Parathyroid adenoma (tissue), 2 donors: ENCODE data around the gene FAM219B.
"Not testable (repeated sequence)": the region's sequence is repeated elsewhere in the genome, so short reads cannot be mapped to it uniquely, and the experiment has no call there.

Experiments used
- H2AFZ ChIP-seq: fragments of 300-600 bp; sonication (generic); one replicate; pipeline ENCODE4 v1.7.0; 2017; ENCODE audit warnings: antibody characterized with exemption, mild to moderate bottlenecking
- H3K27ac ChIP-seq: fragments of 300-600 bp; sonication (generic); one replicate; pipeline ENCODE4 v1.7.0; 2017
- H3K27me3 ChIP-seq: fragments of 300-600 bp; sonication (generic); one replicate; pipeline ENCODE4 v1.7.0; 2017; ENCODE audit warnings: low read length; ENCODE audit not compliant: control insufficient read depth, insufficient read depth
- H3K36me3 ChIP-seq: fragments of 300-600 bp; sonication (generic); one replicate; pipeline ENCODE4 v1.7.0; 2017; ENCODE audit warnings: low read length; ENCODE audit not compliant: control insufficient read depth, insufficient read depth
- H3K4me1 ChIP-seq: fragments of 300-600 bp; sonication (generic); one replicate; pipeline ENCODE4 v1.7.0; 2017; ENCODE audit warnings: control low read depth
- H3K4me2 ChIP-seq: fragments of 300-600 bp; sonication (generic); one replicate; pipeline ENCODE4 v1.7.0; 2017; ENCODE audit warnings: low read length
- H3K4me3 ChIP-seq: fragments of 300-600 bp; sonication (generic); one replicate; pipeline ENCODE4 v1.7.0; 2017; ENCODE audit warnings: low read depth, low read length
- H3K79me2 ChIP-seq: fragments of 300-600 bp; sonication (generic); one replicate; pipeline ENCODE4 v1.7.0; 2017; ENCODE audit warnings: control low read depth
- H3K9ac ChIP-seq: fragments of 300-600 bp; sonication (generic); one replicate; pipeline ENCODE4 v1.7.0; 2017; ENCODE audit warnings: mild to moderate bottlenecking
- H3K9me3 ChIP-seq: fragments of 300-600 bp; sonication (generic); one replicate; pipeline ENCODE4 v1.7.0; 2017; ENCODE audit warnings: low read length; ENCODE audit not compliant: control insufficient read depth
- TF ChIP-seq, protein P1 (sequence below): fragments of 300-600 bp; sonication (generic); IDR thresholded peaks from one replicate; pipeline ENCODE4 v1.7.0; 2017; ENCODE audit warnings: antibody characterized with exemption, mild to moderate bottlenecking
- donor health status: primary hyperparathyroidism.

Gene FAM219B

DNA sequence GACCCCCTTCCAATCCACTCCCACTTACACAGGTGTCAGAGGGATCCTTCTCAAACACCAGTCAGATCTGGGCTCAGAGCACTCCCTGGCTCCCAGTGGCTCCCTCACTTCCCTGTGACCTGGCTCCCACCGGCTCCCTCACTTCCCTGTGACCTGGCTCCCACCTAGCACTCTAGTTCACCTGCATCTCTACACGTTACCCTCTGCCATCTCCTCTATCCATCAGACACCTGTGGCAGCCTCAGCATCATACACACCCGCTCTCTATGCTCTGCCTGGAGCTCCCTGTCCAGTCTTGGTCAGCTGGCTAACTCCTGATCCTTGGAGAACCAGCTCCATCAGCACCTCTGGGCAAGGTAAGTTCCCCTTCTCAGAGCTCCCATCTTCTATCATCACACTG is 44.4 kb upstream of the FAM219B start:
- Histone ChIP-seq H3K9me3 (no peaks in the 10 kb centered on the region), H3K4me1 (peaks cover 9% of the 10 kb centered on the region), H3K4me3 (no peak overlapping the region), H3K27me3 (no peaks in the 10 kb centered on the region), H2AFZ (no peak overlapping the region), H3K9ac (no peak overlapping the region), H3K36me3 (no peaks in the 10 kb centered on the region), H3K79me2 (no peaks in the 10 kb centered on the region), H3K4me2 (no peak overlapping the region), H3K27ac (no peak overlapping the region)
- TF ChIP-seq, protein P1, sequence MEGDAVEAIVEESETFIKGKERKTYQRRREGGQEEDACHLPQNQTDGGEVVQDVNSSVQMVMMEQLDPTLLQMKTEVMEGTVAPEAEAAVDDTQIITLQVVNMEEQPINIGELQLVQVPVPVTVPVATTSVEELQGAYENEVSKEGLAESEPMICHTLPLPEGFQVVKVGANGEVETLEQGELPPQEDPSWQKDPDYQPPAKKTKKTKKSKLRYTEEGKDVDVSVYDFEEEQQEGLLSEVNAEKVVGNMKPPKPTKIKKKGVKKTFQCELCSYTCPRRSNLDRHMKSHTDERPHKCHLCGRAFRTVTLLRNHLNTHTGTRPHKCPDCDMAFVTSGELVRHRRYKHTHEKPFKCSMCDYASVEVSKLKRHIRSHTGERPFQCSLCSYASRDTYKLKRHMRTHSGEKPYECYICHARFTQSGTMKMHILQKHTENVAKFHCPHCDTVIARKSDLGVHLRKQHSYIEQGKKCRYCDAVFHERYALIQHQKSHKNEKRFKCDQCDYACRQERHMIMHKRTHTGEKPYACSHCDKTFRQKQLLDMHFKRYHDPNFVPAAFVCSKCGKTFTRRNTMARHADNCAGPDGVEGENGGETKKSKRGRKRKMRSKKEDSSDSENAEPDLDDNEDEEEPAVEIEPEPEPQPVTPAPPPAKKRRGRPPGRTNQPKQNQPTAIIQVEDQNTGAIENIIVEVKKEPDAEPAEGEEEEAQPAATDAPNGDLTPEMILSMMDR = no peak

DNA sequence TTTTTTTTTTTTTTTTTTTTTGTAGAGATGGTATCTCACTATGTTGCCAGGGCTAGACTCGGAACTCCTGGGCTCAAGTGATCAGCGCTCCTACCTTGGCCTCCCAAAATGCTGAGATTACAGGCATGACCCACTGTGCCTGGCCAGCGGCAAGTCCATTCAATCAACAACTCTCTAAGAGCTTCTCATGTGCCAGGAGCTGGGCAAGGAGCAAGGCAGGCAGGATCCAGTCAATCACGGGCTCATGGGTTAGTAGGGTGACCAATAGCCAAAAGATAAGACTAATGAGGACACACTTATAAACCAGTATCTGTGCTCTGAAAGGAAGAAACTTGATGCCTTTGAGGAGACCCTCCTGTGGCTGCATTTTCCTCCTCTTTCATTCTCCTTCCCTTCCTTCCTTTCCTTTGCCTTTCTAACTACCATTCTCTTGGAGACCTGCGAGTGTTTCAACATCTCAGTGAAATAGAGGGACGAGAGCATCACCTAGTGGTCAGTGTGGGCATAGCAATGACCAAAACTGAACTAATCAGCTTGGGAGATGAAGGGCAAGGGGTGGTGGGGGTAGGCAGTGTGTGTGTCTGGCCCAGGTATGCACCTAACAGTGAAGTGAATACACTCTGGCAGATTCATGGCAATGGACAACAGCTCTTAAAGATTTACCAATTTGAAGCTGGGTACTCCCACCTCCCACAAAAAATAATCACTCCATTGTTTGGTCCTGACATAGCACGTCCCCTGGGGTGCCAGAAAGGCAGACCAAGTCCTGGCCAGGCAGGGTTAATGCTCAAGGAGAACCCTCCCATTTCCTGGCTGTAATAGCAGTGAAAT is 43.6 kb upstream of the FAM219B start:
- peak overlapping the region; percentile 17 for H3K4me3 ChIP-seq
- no peak overlapping the region for H3K27ac ChIP-seq
- H3K79me2 ChIP-seq = no peaks in the 10 kb centered on the region
- peaks cover 9% of the 10 kb centered on the region for H3K4me1 ChIP-seq
- TF ChIP-seq, protein P1 = peak; percentile 90
- no peaks in the 10 kb centered on the region for H3K9me3 ChIP-seq
- no peak overlapping the region for H2AFZ ChIP-seq
- H3K4me2 ChIP-seq = no peak overlapping the region
- H3K27me3 ChIP-seq = no peaks in the 10 kb centered on the region
- H3K9ac ChIP-seq = no peak overlapping the region
- H3K36me3 ChIP-seq = no peaks in the 10 kb centered on the region

DNA sequence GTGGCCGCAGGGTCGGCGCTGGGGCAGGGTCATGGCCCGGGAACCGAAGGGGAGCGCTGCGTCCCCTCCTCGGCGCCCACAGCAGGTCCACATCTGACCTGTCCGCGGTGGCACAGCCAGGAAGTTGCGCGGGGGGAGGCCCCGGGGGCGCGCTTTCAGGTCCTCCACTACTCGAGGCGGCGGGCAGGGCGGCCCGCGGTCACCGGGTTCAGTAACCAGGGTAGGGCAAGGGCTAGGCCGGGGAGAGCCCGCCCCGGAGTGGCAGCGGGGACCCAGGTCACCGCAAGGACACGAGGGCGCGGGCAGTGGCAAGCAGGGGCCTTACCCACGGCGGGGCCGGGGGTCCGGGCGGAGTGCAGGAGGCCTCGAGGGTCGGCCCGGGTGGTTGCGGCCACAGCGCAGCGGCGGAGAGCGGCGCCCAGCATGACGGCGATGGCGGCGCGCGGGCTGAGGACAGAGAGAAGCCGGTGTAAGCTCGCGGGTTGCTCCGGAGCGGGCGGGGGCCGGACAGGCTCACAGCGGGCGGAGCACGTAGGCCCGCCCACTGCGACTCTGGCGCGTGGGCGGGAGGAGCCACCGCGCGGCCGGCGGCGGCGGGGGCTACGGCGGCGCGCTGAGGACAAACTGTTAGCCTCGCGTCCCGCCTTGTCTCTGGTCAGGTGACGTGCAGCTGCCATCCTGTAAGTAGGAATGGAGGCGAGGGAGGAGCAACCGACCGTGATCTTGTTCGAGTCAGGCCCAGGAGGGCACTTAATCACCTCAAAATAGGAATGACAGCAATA is 31.1 kb upstream of the FAM219B start, which contains the start of gene COX5A:
Gene COX5A (minus strand): TSS at position 484 of the 782 bp plus-strand sequence. CDS start 59 bp downstream, at position 425.
- H3K27ac ChIP-seq = peak within 1 kb of the TSS; percentile 97
- TF ChIP-seq, protein P1 = no peak
- no peaks in the 10 kb centered on the region for H3K9me3 ChIP-seq
- no peaks in the 10 kb centered on the region for H3K4me1 ChIP-seq
- peak within 1 kb of the TSS; percentile 80 for H3K4me2 ChIP-seq
- peaks cover 15% of the 10 kb centered on the region for H3K79me2 ChIP-seq
- no peaks in the 10 kb centered on the region for H3K36me3 ChIP-seq
- H3K9ac ChIP-seq = peak within 1 kb of the TSS; percentile 67
- H3K4me3 ChIP-seq = peak within 1 kb of the TSS; percentile 97
- peak within 1 kb of the TSS; percentile 94 for H2AFZ ChIP-seq
- no peaks in the 10 kb centered on the region for H3K27me3 ChIP-seq

DNA sequence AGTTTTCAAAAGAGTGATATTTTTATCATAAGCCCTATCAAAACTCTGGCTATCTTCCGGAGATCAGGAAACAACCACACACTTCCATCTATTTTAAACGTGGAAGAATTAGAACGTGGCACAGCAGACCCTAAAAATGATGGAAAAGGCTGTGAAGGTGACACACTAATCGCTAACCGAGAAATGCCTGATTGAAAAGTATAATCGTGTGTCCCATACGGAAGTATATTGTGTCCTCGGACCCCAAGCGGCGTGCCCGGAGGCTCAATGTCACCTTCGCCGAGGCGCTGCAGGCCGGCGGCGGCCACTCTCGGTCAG is 30.6 kb upstream of the FAM219B start:
- no peaks in the 10 kb centered on the region for H3K36me3 ChIP-seq
- peak overlapping the region; percentile 97 for H3K27ac ChIP-seq
- H3K79me2 ChIP-seq = peaks cover 15% of the 10 kb centered on the region
- H3K9me3 ChIP-seq = no peaks in the 10 kb centered on the region
- peak overlapping the region; percentile 97 for H3K4me3 ChIP-seq
- H3K4me1 ChIP-seq = no peaks in the 10 kb centered on the region
- peak overlapping the region; percentile 80 for H3K4me2 ChIP-seq
- no peaks in the 10 kb centered on the region for H3K27me3 ChIP-seq
- peak overlapping the region; percentile 67 for H3K9ac ChIP-seq
- TF ChIP-seq, protein P1 = no peak
- H2AFZ ChIP-seq = peak overlapping the region; percentile 81

GRCh38 chr15:74935193-74935592 is 28.5 kb upstream of the FAM219B start:
- not testable (repeated sequence) for H3K4me3 ChIP-seq, H2AFZ ChIP-seq, H3K27me3 ChIP-seq, H3K9me3 ChIP-seq, H3K27ac ChIP-seq, H3K36me3 ChIP-seq, H3K9ac ChIP-seq, H3K4me1 ChIP-seq
- Histone ChIP-seq H3K79me2 (peaks cover 15% of the 10 kb centered on the region), H3K4me2 (peak overlapping the region; percentile 31)
